K562 (cell line): Measurements from ENCODE around the gene SRRM5. TPM values are rescaled to one million over a fixed set of nuclear protein-coding genes. Genes with fewer than 3 reads are reported as not detected.

ENCODE experiments used
- ATAC-seq: fragments of 200-7000 bp; cut with Tn5 transposase; 3 replicates; pipeline ENCODE4 v1.9.1; 2020; ENCODE audit warnings: moderate library complexity
- BruUV-seq: library from RNA; stranded (reverse); fragments of 400-500 nt; replicated peaks from 2 replicates; lab custom pipeline; 2021; lab: Mats Ljungman, UMichigan
- CTCF ChIA-PET: fragments of 300-600 bp; formaldehyde crosslinking; extraction: SDS; loops from one replicate; lab custom pipeline; 2021; ENCODE audit warnings: low intra/inter-chr PET ratio; lab: Yijun Ruan, JAX
- POLR2A ChIA-PET: fragments of 300-600, 350-650 bp; sonication (Branson Sonifier 250); formaldehyde crosslinking; extraction: SDS; loops from one replicate; lab custom pipeline; 2021; ENCODE audit warnings: antibody characterized with exemption, inconsistent platforms; lab: Yijun Ruan, JAX
- DNase-seq, 4 experiments: peaks; one replicate each; pipeline versions ENCODE4 v3.0.0 to v3.0.0-alpha.2; 2011 to 2018; ENCODE audit warnings: low spot score in 3 of 4, mixed read lengths in 3 of 4; ENCODE audit errors: extremely low read depth in 1 of 4
- FAIRE-seq: peaks from 2 replicates; lab custom pipeline; 2011; peaks lifted over from hg19 to GRCh38; lab: Jason Lieb, UNC
- H2AFZ ChIP-seq: 2 replicates; pipeline ENCODE4 v1.6.0; 2011; ENCODE audit warnings: low read depth, low read length, control low read depth, inconsistent platforms
- H3K27ac ChIP-seq: fragments of 200-600 bp; 3 replicates; pipeline ENCODE4 v1.8.0; 2011; ENCODE audit warnings: low read depth, mild to moderate bottlenecking, control low read depth, inconsistent platforms, low read length, moderate library complexity, mixed read lengths; ENCODE audit errors: extremely low read depth
- H3K27me3 ChIP-seq, 2 experiments: fragments of 300-600 bp in 1 of 2; 2 replicates in 1 of 2; 3 replicates in 1 of 2; pipeline versions ENCODE4 v1.6.0 to v1.8.0; 2011; ENCODE audit warnings: inconsistent platforms in 2 of 2, low read length in 2 of 2, mild to moderate bottlenecking in 1 of 2, mixed read lengths in 1 of 2, moderate library complexity in 1 of 2; ENCODE audit not compliant: control insufficient read depth in 2 of 2, insufficient read depth in 2 of 2
- H3K36me3 ChIP-seq: fragments of 300-600 bp; 3 replicates; pipeline ENCODE4 v1.8.0; 2011; ENCODE audit warnings: mild to moderate bottlenecking, low read length, inconsistent platforms; ENCODE audit not compliant: control insufficient read depth, insufficient read depth
- H3K4me1 ChIP-seq, 2 experiments: fragments of 200-600 bp in 1 of 2; replicated peaks in 1 of 2; 2 replicates in 1 of 2; 3 replicates in 1 of 2; pipeline versions ENCODE4 v1.5.1 to v1.8.0; 2011; ENCODE audit warnings: inconsistent platforms in 2 of 2, low read length in 2 of 2, mild to moderate bottlenecking in 1 of 2, mixed read lengths in 1 of 2, moderate library complexity in 1 of 2; ENCODE audit not compliant: control insufficient read depth in 2 of 2, insufficient read depth in 2 of 2
- H3K4me2 ChIP-seq: 2 replicates; pipeline ENCODE4 v1.6.1; 2011; ENCODE audit warnings: low read length, control low read depth, inconsistent platforms, mixed read lengths; ENCODE audit not compliant: insufficient read depth
- H3K4me3 ChIP-seq: fragments of 200-600 bp; sonication (generic), shearing (Covaris generic); 2 replicates; pipeline ENCODE4 v1.5.1; 2016; ENCODE audit warnings: control low read depth, inconsistent platforms
- H3K79me2 ChIP-seq: fragments of 200-600 bp; 3 replicates; pipeline ENCODE4 v1.8.0; 2011; ENCODE audit warnings: low read length, inconsistent platforms; ENCODE audit not compliant: control insufficient read depth, insufficient read depth
- H3K9ac ChIP-seq, 2 experiments: 2 replicates each; pipeline versions ENCODE4 v1.6.0 to v1.6.1; 2011; ENCODE audit warnings: low read depth in 2 of 2, low read length in 2 of 2, control low read depth in 1 of 2, inconsistent platforms in 1 of 2, mild to moderate bottlenecking in 1 of 2, mixed read lengths in 1 of 2; ENCODE audit not compliant: insufficient read depth in 1 of 2
- H3K9me1 ChIP-seq: one replicate; pipeline ENCODE4 v1.6.0; 2011; ENCODE audit warnings: inconsistent platforms, mild to moderate bottlenecking, low read length, moderate library complexity; ENCODE audit not compliant: control insufficient read depth, insufficient read depth
- H3K9me3 ChIP-seq: replicated peaks from 2 replicates; pipeline ENCODE4 v1.5.1; 2011; ENCODE audit warnings: low read depth, low read length, inconsistent platforms; ENCODE audit not compliant: control insufficient read depth, insufficient read depth
- H4K20me1 ChIP-seq: replicated peaks from 2 replicates; pipeline ENCODE4 v1.6.1; 2011; ENCODE audit warnings: low read length, inconsistent platforms, mixed read lengths; ENCODE audit not compliant: control insufficient read depth, insufficient read depth
- ARNT ChIP-seq, 2 experiments: fragments of 450-650 bp; IDR thresholded peaks; 2 replicates each; pipeline ENCODE4 v1.6.1; 2016; ENCODE audit warnings: mild to moderate bottlenecking in 1 of 2
- CBX1 ChIP-seq: sonication (generic); IDR thresholded peaks from 2 replicates; pipeline ENCODE4 v1.6.1; 2016; ENCODE audit warnings: antibody characterized with exemption, low read depth, mild to moderate bottlenecking
- CREB1 ChIP-seq, 2 experiments: sonication (generic) in 1 of 2; formaldehyde crosslinking in 1 of 2; IDR thresholded peaks; 2 replicates each; pipeline versions ENCODE4 v1.6.1 to v1.8.0; 2012 to 2022; ENCODE audit warnings: inconsistent platforms in 1 of 2, mild to moderate bottlenecking in 1 of 2, missing genetic modification reagents in 1 of 2, moderate library complexity in 1 of 2
- EP300 ChIP-seq: IDR thresholded peaks from 2 replicates; pipeline ENCODE4 v1.6.1; 2012; ENCODE audit warnings: low read length, improper control_type of control experiment
- FOXA3 ChIP-seq, 2 experiments: fragments of 450-650 bp in 1 of 2; sonication (generic) in 1 of 2; formaldehyde crosslinking; IDR thresholded peaks in 1 of 2; conservative IDR thresholded peaks in 1 of 2; 2 replicates each; pipeline versions ENCODE4 v1.4.0 to v1.8.0; 2020 to 2022; ENCODE audit warnings: mild to moderate bottlenecking in 2 of 2, missing genetic modification reagents in 1 of 2
- HDAC3 ChIP-seq: fragments of 450-650 bp; IDR thresholded peaks from 2 replicates; pipeline ENCODE4 v1.6.1; 2018; ENCODE audit warnings: borderline replicate concordance, mild to moderate bottlenecking, moderate library complexity; ENCODE audit not compliant: partially characterized antibody
- HES1 ChIP-seq: fragments of 450-650 bp; IDR thresholded peaks from 2 replicates; pipeline ENCODE4 v1.6.1; 2016; ENCODE audit warnings: low read depth, mild to moderate bottlenecking, moderate library complexity
- MAFF ChIP-seq: IDR thresholded peaks from 2 replicates; pipeline ENCODE4 v1.6.1; 2012; ENCODE audit warnings: low read length, improper control_type of control experiment
- NCOA2 ChIP-seq, 2 experiments: fragments of 450-650 bp; IDR thresholded peaks; 2 replicates each; pipeline ENCODE4 v1.6.1; 2018; ENCODE audit warnings: mild to moderate bottlenecking in 2 of 2, moderate library complexity in 1 of 2; ENCODE audit not compliant: partially characterized antibody in 2 of 2
- RAD51 ChIP-seq: fragments of 450-650 bp; IDR thresholded peaks from 2 replicates; pipeline ENCODE4 v1.7.1; 2016; ENCODE audit warnings: low read depth, mild to moderate bottlenecking, borderline replicate concordance
- SAFB ChIP-seq: fragments of 200-400 bp; formaldehyde crosslinking; IDR thresholded peaks from 2 replicates; pipeline ENCODE4 v1.6.1; 2017; ENCODE audit warnings: low read depth, low read length, borderline replicate concordance
- SAFB2 ChIP-seq: fragments of 200-400 bp; formaldehyde crosslinking; IDR thresholded peaks from 2 replicates; pipeline ENCODE4 v1.6.1; 2018; ENCODE audit warnings: borderline replicate concordance, low read length, low read depth, moderate library complexity; ENCODE audit not compliant: severe bottlenecking
- SAP30 ChIP-seq: fragments of 200-600 bp; sonication (generic); IDR thresholded peaks from 2 replicates; pipeline ENCODE4 v1.6.1; 2012; ENCODE audit warnings: borderline replicate concordance, low read depth, mild to moderate bottlenecking, moderate library complexity, low read length, control low read depth, inconsistent platforms; ENCODE audit not compliant: insufficient read depth, poor library complexity, severe bottlenecking
- TEAD1 ChIP-seq, 2 experiments: fragments of 450-650 bp in 1 of 2; sonication (generic) in 1 of 2; formaldehyde crosslinking; IDR thresholded peaks; 2 replicates each; pipeline versions ENCODE4 v1.4.0 to v1.8.0; 2020 to 2022; ENCODE audit warnings: mild to moderate bottlenecking in 2 of 2, missing genetic modification reagents in 1 of 2
- YY1 ChIP-seq, 3 experiments: IDR thresholded peaks; 2 replicates each; pipeline ENCODE4 v1.6.1; 2011; ENCODE audit warnings: low read length in 2 of 3, mild to moderate bottlenecking in 2 of 3, moderate library complexity in 2 of 3, borderline replicate concordance in 1 of 3, control low read depth in 1 of 3, low read depth in 1 of 3; ENCODE audit not compliant: insufficient read depth in 3 of 3, insufficient replicate concordance in 2 of 3, control insufficient read depth in 1 of 3, insufficient read length in 1 of 3; ENCODE audit errors: extremely low read depth in 1 of 3
- ZNF140 ChIP-seq: fragments of 250-450 bp; sonication (Bioruptor Pico); IDR thresholded peaks from 2 replicates; pipeline ENCODE4 v1.8.0; 2021; ENCODE audit warnings: moderate library complexity, mild to moderate bottlenecking, inconsistent platforms
- ZNF655 ChIP-seq: fragments of 250-450 bp; sonication (Bioruptor Pico); IDR thresholded peaks from 2 replicates; pipeline ENCODE4 v1.5.0; 2021
- ZNF830 ChIP-seq: fragments of 250-450 bp; sonication (Bioruptor Pico); IDR thresholded peaks from 2 replicates; pipeline ENCODE4 v1.5.0; 2021; ENCODE audit warnings: mild to moderate bottlenecking
- WGBS: fragments of 100-300 bp; shearing (Covaris generic); methylation state at CpG from one replicate; pipeline ENCODE4 v1.1.6; 2016; ENCODE audit warnings: low coverage, mixed read lengths; ENCODE audit not compliant: insufficient coverage; ENCODE audit errors: missing lambda C conversion rate; 5-methylcytosine and 5-hydroxymethylcytosine counted together
- in situ Hi-C: fragments of 300-500 bp; cut with MboI; formaldehyde crosslinking; loops from 4 replicates; pipeline ENCODE4 v1.15.0; 2018; ENCODE audit warnings: inconsistent platforms, mixed read lengths
- intact Hi-C: fragments of 100-400 bp; cut with micrococcal nuclease; formaldehyde crosslinking; loops from 2 replicates; pipeline ENCODE4 v1.14.2; 2022
- polyA plus RNA-seq, 8 experiments: library from polyadenylated mRNA; depleted of rRNA in 4 of 8; stranded (reverse) in 5 of 8; unstranded in 3 of 8; fragments of >200 nt; fragmentation: Nextera tagmentation in 2 of 8; fragmentation: Illumina TruSeq in 1 of 8; extraction: Ambion mirVana in 2 of 8; extraction: Trizol in 1 of 8; gene quantifications; 2 replicates each; pipeline versions ENCODE4 v1.2.1 to v1.2.3, GENCODE V29; 2011 to 2014; ENCODE audit warnings: inconsistent platforms in 1 of 8, missing spikeins in 1 of 8
- total RNA-seq, 7 experiments: library from RNA; depleted of rRNA in 6 of 7; stranded (reverse); fragments of >200 nt in 6 of 7; fragmentation: Illumina TruSeq in 2 of 7; extraction: Trizol in 2 of 7; gene quantifications; 2 replicates each; pipeline versions ENCODE4 v1.2.1 to v1.2.3, GENCODE V29; 2011 to 2021; ENCODE audit warnings: low replicate concordance in 1 of 7

SRRM5 gene
- total and polyA plus RNA-seq, 9 of the 15 experiments (the other 6 are each of a cell fraction or from before 2014, with no cell fraction given), result 0.09 to 0.45 (median 0.18) TPM; not detected in 2

- Histone ChIP-seq H3K9me1 (no peaks in the 10 kb centered on the region), H3K79me2 (peaks cover 12% of the 10 kb centered on the region), H4K20me1 (no peaks in the 10 kb centered on the region; the same call in 1 of the 2 replicates), H3K27me3 (no peaks in the 10 kb centered on the region; a peak in 1 of 5 replicates), H2AFZ (peak overlapping the region; percentile 97), H3K36me3 (peaks cover 10% of the 10 kb centered on the region; the same call in 2 of the 3 replicates), H3K4me2 (peak overlapping the region; percentile 97), H3K9ac (peak overlapping the region; percentile 92 to 93), H3K27ac (peak overlapping the region; percentile 83), H3K4me3 (peak overlapping the region; percentile 91), H3K4me1 (peaks cover 5 to 16% of the 10 kb centered on the region in 2 experiments; a peak in 3 of 5 replicates), H3K9me3 (no peaks in the 10 kb centered on the region)
- FAIRE-seq, result no peak
- intact Hi-C loops, result loop anchor here (1.0 kb wide), 1 partner anchor 22 kb away; the partner anchor contains the start of genes IRGQ and ZNF576
- CTCF ChIA-PET, result interaction anchor here (0.6 kb wide), 1 partner anchor 143 kb away, joined by 3 read pairs; no protein-coding TSS in a partner anchor
- WGBS, result 22% methylated on average over 12 of the region's 12 CpGs
- DNase-seq, result no peak
- no peak for ATAC-seq
- POLR2A ChIA-PET, result interaction anchor here (0.7 to 2.0 kb wide), 7 partner anchors 10 to 87 kb away, joined by 3 to 7 read pairs (median 3); partner anchors contain the start of genes IRGQ and ZNF576
- in situ Hi-C loops, result no loop called here
- TSS peak; percentile 51 for BruUV-seq
- TF ChIP-seq ZNF140 (CRISPR knock-in tag) (no peak), SAFB2 (no peak), RAD51 (no peak), SAFB (no peak), MAFF (no peak), ZNF655 (CRISPR knock-in tag) (no peak), CBX1 (no peak), FOXA3 (CRISPR knock-in tag; conservative IDR thresholded peaks at IDR 0.05 in 1 of 2, IDR thresholded peaks at IDR 0.05 in 1 of 2) (peak in 1 of 2 experiments; percentile 15; a peak in 1 of 4 replicates), CREB1 (IDR thresholded peaks at IDR 0.05) (no peak), CREB1 (CRISPR knock-in tag; IDR thresholded peaks at IDR 0.05) (no peak), EP300 (no peak), YY1 (IDR thresholded peaks at IDR 0.05; ENCODE audit: borderline replicate concordance in 1 of 3, control insufficient read depth in 1 of 3, extremely low read depth in 1 of 3, insufficient read depth in 3 of 3, insufficient read length in 1 of 3, insufficient replicate concordance in 2 of 3, low read depth in 1 of 3, low read length in 2 of 3) (peak in 1 of 3 experiments; percentile 48), SAP30 (no peak), HES1 (no peak), ZNF830 (no peak), HDAC3 (no peak), TEAD1 (CRISPR knock-in tag; IDR thresholded peaks at IDR 0.05) (0 out of 4 replicates have a peak, but pooled peaks of 1 of the 2 experiments have one; percentile 46), ARNT (IDR thresholded peaks at IDR 0.05) (no peak), NCOA2 (IDR thresholded peaks at IDR 0.05; ENCODE audit: partially characterized antibody in 2 of 2) (no peak)
Observed at GRCh38 chr19:43574424-43575155, 37.3 kb upstream of the SRRM5 start.
